ENCODE data around the gene IGSF3.

DNA sequence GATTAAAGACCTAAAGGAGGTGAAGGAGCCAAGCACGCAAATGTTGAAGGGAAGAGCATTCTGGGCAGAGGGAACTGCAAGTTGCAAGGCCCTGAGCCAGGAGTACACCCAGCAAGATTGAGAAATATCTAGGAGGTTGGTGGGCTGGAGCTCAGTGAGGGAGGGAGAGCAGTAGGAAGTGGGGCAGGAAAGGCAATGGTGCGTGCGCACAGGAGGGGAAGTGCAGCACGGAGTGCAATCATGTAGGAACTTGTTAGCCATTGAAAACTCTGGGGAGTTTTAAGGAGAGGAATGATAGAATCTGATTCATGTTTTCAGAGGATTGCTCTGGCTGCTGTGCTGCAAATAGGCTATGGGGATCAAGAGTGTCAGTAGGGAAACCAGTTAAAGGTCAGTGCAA, 13.2 kb upstream of the IGSF3 start:
- no peak for TF ChIP-seq SUZ12 (IDR thresholded peaks at IDR 0.05; ENCODE audit: extremely low read depth, insufficient read depth, insufficient read length)
- no peak for TF ChIP-seq ZNF274 (IDR thresholded peaks at IDR 0.05; ENCODE audit: low read depth, low read length)

All from NT2/D1 (cell line).